HFF-Myc (cell line): ENCODE results near the gene NEU4.

Experiments used
- DNase-seq: peaks from one replicate; pipeline ENCODE4 v3.0.0-alpha.2; 2011; ENCODE audit warnings: low read depth; ENCODE audit errors: extremely low read depth
- H3K4me3 ChIP-seq: replicated peaks from 2 replicates; pipeline ENCODE4 v1.5.1; 2011; ENCODE audit warnings: low read depth, mild to moderate bottlenecking, control low read depth, low read length
- CTCF ChIP-seq: IDR thresholded peaks from 2 replicates; pipeline ENCODE4 v1.5.1; 2012; ENCODE audit warnings: mild to moderate bottlenecking, low read depth, low read length, control low read depth; ENCODE audit errors: missing control alignments

The NEU4 gene

DNA sequence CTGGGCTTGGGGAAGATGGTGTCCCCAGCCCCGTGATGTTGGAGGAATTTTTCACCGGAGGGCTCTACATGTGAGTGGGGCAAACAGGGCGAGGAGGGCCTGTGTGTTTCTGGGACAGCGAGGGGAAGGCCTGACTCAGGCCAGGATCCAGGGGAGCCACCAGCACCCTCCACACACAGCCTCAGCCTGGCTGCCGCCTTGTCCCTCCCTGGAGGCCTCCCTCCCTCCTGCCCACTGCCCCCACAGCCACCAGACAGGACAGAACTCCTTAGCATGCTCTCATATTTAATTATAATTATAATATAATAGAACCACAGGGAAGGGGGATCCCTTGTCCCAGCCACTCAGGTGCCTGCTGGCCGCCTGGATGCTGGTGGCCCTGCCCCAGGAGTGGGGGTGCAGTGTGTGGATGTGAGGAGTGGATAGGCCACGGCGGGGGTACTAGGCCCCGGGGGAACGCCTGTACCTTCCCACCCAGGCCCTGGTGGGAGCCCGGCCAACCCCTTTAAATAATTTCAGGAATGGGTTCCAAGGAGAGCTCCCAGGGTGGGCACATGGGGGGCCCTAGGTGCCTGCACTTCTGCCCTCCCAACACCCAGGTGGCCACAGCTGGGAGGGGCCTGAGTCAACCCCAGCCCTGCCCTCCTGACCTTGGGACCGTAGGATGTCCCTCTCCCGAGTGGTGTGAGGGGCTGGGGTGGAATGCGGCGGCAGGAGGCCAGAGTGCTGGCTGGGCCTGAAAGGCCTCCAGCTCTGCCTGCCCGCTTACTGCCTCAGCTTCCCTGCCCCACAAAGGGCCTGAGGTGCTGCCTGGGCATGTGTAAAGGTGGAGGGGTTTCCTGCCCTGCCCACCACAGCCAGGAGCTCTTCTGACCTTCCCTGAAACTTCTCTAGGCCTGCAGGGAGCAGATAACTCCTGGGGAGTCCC, 40.9 kb downstream of the NEU4 start:
- DNase-seq: no peak
- no peak overlapping the region for H3K4me3 ChIP-seq
- TF ChIP-seq CTCF: no peak

DNA sequence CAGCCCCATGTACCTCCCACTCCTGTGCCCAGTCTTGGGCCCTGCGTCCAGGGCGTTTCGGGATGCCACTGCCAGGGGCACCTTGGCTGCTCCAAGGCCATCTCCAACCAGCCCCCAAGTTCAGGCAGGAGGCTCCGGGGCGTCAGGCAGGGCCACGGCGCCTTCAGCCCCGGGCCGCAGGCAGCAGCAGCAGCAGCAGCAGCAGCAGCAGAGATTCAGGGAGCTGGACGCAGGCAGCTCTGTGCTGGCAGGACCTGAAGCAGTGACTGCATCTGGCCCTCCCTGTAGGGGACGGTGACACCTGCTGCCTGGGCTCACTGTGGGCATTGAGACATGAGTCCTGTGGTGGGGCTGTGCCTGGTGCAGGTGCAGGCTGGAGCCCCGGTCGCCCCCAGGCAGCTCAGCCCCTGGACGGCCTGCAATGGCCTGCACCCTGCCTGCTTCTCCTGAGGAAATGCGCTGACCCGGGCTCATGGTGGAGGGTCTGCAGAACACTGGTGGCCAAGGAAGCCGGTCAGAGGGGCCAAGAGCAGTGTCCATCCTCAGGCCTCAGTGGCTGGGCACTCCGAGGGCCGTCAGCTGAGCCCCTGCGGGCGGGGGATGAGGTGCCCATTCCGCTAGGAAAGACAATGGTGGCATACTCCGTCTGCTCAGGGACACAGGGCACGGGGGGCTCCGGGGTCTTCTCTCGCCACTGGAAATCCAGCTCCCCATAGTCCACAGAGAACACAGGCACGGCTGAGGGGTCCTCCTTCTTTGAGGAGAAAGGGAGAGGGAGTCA, 41.7 kb downstream of the NEU4 start:
- H3K4me3 ChIP-seq: no peak overlapping the region
- no peak for DNase-seq
- no peak for TF ChIP-seq CTCF

- TF ChIP-seq CTCF: no peak
- DNase-seq: no peak
- no peak overlapping the region for H3K4me3 ChIP-seq
These were observed 42.5 kb downstream of the NEU4 start for GRCh38 chr2:241851325-241852115.

GRCh38 chr2:241852116-241852980, 43.4 kb downstream of the NEU4 start:
- no peak for TF ChIP-seq CTCF
- no peak for DNase-seq

DNA sequence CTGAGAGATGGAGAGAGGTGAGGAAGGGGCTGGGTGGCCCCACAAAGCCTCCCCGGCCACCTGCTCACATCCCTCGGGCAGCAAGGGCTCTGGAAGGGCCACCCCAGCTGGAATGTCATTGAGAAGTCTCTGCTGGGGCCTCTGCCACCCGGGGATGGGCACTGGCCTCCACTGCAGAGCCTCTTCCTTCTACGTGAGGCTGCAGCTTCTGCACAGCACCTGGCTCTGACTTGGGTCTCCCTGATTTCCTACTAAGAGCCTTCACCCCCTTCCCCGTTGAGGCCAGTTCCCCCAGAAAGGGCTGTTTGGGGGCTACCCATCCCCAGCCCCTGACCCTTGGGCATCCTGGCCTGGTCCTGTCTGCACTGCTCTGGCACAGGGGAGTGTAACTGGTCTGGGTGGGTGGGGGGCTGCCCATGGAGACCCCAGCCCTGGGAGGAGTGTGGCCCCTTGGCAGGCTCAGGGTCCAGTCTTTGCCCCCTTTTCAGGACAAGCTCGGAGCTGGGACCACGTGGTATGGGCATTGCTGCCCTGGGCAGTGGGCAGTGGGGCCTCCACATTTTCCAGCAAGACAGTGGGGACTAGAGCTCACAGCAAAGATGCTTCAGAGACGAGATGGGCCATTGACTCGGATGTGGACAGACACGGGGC, 44.1 kb downstream of the NEU4 start:
- DNase-seq: no peak
- H3K4me3 ChIP-seq: no peak overlapping the region
- no peak for TF ChIP-seq CTCF

More at GRCh38 chr2:241852116-241852980, 43.4 kb downstream of the NEU4 start:
- H3K4me3 ChIP-seq: no peak overlapping the region
